Measurements from ENCODE around the gene JSRP1.

Gene JSRP1

GRCh38 chr19:2280633-2281264 lies 24.5 kb upstream of the JSRP1 start (continued):
- TF ChIP-seq ZNF423 (tag by site-specific recombination; IDR thresholded peaks at IDR 0.05) (no peak), WT1 (tag by site-specific recombination; IDR thresholded peaks at IDR 0.05) (no peak), ZFP3 (tag by site-specific recombination; IDR thresholded peaks at IDR 0.05; ENCODE audit: low read depth) (no peak), HIC1 (tag by site-specific recombination; IDR thresholded peaks at IDR 0.05) (peak; percentile 29; the same call in 1 of the 2 replicates), SCRT1 (tag by site-specific recombination; IDR thresholded peaks at IDR 0.05; ENCODE audit: borderline replicate concordance) (peak; percentile 93), ZNF354C (tag by site-specific recombination; IDR thresholded peaks at IDR 0.05; ENCODE audit: borderline replicate concordance, low read depth) (no peak), ZNF677 (tag by site-specific recombination; IDR thresholded peaks at IDR 0.05) (no peak), ZNF362 (tag by site-specific recombination; IDR thresholded peaks at IDR 0.05) (no peak), BCL11A (tag by site-specific recombination; IDR thresholded peaks at IDR 0.05; ENCODE audit: low read depth) (no peak), KLF17 (tag by site-specific recombination; IDR thresholded peaks at IDR 0.05) (0 out of 2 replicates have a peak, but pooled peaks have one; percentile 25), PBX3 (CRISPR knock-in tag; IDR thresholded peaks at IDR 0.05) (no peak), ZNF140 (tag by site-specific recombination; IDR thresholded peaks at IDR 0.05) (no peak), ZIC2 (tag by site-specific recombination; IDR thresholded peaks at IDR 0.05) (peak; percentile 56; the same call in 1 of the 2 replicates), ZNF777 (tag by site-specific recombination; IDR thresholded peaks at IDR 0.05; ENCODE audit: borderline replicate concordance) (no peak), ZNF555 (tag by site-specific recombination; conservative IDR thresholded peaks at IDR 0.05) (no peak), GLI2 (tag by site-specific recombination; IDR thresholded peaks at IDR 0.05; ENCODE audit: borderline replicate concordance, low read depth) (no peak), ZNF596 (tag by site-specific recombination; IDR thresholded peaks at IDR 0.05) (no peak), EGR2 (tag by site-specific recombination; IDR thresholded peaks at IDR 0.05; ENCODE audit: low read depth) (0 out of 2 replicates have a peak, but pooled peaks have one; percentile 16), GLIS2 (tag by site-specific recombination; IDR thresholded peaks at IDR 0.05) (no peak), ZNF18 (tag by site-specific recombination; IDR thresholded peaks at IDR 0.05) (no peak), ZNF488 (tag by site-specific recombination; IDR thresholded peaks at IDR 0.05) (no peak), ZNF148 (tag by site-specific recombination; IDR thresholded peaks at IDR 0.05; ENCODE audit: borderline replicate concordance) (no peak), MYNN (tag by site-specific recombination; IDR thresholded peaks at IDR 0.05; ENCODE audit: borderline replicate concordance) (no peak), REST (tag by site-specific recombination; IDR thresholded peaks at IDR 0.05) (no peak)

Data from HEK293 (cell line).